PC-9 (cell line): Measurements from ENCODE around the gene GOLGA6D.
"Not testable (repeated sequence)": the region's sequence is repeated elsewhere in the genome, so short reads cannot be mapped to it uniquely, and the experiment has no call there.

ENCODE experiments used
- EZH2 ChIP-seq: fragments of 200-600 bp; sonication (generic); IDR thresholded peaks from 2 replicates; pipeline ENCODE4 v1.8.0; 2017; ENCODE audit warnings: antibody characterized with exemption, low read depth
- TF ChIP-seq, protein P1 (sequence below): fragments of 200-600 bp; sonication (generic); conservative IDR thresholded peaks from 2 replicates; pipeline ENCODE4 v1.6.1; 2017; ENCODE audit warnings: mixed run types, antibody characterized with exemption, mild to moderate bottlenecking, moderate library complexity

DNA sequence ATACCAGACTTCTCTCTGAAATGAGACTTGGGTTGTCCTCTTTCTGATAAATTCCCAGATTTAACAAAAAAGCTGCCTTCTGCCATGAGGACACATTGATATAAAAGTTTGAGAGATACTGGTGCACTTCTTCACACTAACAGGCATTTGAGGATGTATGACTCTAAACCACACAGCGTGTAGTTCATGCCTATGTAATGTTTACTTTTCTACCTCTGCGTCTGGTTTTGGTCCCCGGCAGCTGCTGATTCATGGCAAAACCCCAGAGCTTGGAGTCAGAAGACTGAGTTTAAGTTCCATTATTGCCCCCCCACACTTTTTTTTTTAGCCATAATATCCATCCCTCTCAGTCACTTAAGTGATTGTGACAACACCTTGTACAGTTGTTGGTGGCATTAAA is 1.5 kb downstream of the GOLGA6D start:
- TF ChIP-seq, protein P1, sequence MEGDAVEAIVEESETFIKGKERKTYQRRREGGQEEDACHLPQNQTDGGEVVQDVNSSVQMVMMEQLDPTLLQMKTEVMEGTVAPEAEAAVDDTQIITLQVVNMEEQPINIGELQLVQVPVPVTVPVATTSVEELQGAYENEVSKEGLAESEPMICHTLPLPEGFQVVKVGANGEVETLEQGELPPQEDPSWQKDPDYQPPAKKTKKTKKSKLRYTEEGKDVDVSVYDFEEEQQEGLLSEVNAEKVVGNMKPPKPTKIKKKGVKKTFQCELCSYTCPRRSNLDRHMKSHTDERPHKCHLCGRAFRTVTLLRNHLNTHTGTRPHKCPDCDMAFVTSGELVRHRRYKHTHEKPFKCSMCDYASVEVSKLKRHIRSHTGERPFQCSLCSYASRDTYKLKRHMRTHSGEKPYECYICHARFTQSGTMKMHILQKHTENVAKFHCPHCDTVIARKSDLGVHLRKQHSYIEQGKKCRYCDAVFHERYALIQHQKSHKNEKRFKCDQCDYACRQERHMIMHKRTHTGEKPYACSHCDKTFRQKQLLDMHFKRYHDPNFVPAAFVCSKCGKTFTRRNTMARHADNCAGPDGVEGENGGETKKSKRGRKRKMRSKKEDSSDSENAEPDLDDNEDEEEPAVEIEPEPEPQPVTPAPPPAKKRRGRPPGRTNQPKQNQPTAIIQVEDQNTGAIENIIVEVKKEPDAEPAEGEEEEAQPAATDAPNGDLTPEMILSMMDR: not testable (repeated sequence)
- not testable (repeated sequence) for TF ChIP-seq EZH2
